ENCODE results near the gene ADGRG3. TPM values are rescaled to one million over a fixed set of nuclear protein-coding genes. Genes with fewer than 3 reads are reported as not detected.
A peak's percentile ranks its signal among the peaks of the same experiment; 100 is the strongest.

ADGRG3 gene
- total and polyA plus RNA-seq, 10 of the 15 experiments (the other 5 are each of a cell fraction or from before 2014, with no cell fraction given), result 0.10 to 0.11 (median 0.10) TPM; not detected in 7

DNA sequence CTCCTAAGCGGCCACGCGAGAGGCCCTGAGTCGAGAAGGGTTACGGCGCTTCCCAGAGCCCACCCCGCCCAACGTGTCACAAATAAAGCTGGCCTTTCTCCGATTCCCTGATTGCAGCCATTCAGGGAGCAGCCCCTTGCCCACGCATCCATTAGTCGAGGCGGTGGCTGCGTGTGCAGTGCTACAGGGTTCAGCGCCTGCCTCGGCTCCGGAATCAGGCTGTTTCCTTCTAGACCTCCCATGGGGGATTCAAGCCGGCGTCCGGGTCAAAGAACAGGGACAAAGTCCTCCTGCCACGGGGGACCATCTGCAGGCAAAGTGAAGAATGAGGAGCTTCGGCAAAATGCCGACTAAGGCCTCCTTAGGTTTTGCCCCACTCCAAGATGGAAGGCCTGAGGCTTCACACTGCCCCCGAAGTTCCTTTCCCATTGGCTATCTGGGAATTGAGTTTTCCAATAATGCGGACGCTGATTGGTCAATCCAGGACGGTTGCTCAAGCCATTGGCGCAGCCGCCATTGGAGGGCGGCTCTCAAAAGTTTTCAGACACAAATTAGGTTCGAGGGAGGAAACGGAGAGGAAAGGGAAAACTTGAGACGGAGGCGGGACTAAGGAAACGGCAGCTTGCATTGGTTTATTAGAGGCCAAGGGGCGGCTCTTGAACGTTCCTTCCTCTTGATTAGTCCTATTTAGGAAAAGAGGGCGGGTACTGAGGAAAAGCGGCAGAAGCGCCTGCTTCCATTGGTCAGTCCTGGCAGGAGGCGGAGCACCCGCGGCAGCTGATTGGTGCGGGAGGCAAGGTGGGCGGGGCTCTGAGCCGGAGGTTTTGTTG is 67.0 kb downstream of the ADGRG3 start (continued):
- no peak for TF ChIP-seq ZNF592 (IDR thresholded peaks at IDR 0.05)
- TF ChIP-seq RELB (IDR thresholded peaks at IDR 0.05; ENCODE audit: low read depth), result peak; percentile 39
- no peak for TF ChIP-seq KAT2A (conservative IDR thresholded peaks at IDR 0.05; ENCODE audit: control insufficient read depth, low read depth, low read length)
- TF ChIP-seq GATAD2B (conservative IDR thresholded peaks at IDR 0.05; ENCODE audit: low read depth), result no peak
- peak; percentile 46; the same call in 1 of the 2 replicates for TF ChIP-seq MTA2 (IDR thresholded peaks at IDR 0.05; ENCODE audit: low read depth)
- no peak for TF ChIP-seq SUZ12 (IDR thresholded peaks at IDR 0.05; ENCODE audit: unreplicated experiment)
- 0 out of 2 replicates have a peak, but pooled peaks have one; percentile 33 for TF ChIP-seq LARP7 (IDR thresholded peaks at IDR 0.05)
- TF ChIP-seq E2F8 (IDR thresholded peaks at IDR 0.05; ENCODE audit: low read depth, partially characterized antibody), result peak; percentile 76
- TF ChIP-seq IKZF2 (IDR thresholded peaks at IDR 0.05), result no peak
- TF ChIP-seq, protein P1, sequence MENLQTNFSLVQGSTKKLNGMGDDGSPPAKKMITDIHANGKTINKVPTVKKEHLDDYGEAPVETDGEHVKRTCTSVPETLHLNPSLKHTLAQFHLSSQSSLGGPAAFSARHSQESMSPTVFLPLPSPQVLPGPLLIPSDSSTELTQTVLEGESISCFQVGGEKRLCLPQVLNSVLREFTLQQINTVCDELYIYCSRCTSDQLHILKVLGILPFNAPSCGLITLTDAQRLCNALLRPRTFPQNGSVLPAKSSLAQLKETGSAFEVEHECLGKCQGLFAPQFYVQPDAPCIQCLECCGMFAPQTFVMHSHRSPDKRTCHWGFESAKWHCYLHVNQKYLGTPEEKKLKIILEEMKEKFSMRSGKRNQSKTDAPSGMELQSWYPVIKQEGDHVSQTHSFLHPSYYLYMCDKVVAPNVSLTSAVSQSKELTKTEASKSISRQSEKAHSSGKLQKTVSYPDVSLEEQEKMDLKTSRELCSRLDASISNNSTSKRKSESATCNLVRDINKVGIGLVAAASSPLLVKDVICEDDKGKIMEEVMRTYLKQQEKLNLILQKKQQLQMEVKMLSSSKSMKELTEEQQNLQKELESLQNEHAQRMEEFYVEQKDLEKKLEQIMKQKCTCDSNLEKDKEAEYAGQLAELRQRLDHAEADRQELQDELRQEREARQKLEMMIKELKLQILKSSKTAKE (IDR thresholded peaks at IDR 0.05; ENCODE audit: low read depth, poor library complexity, severe bottlenecking), result peak; percentile 98
- TF ChIP-seq, protein P2, sequence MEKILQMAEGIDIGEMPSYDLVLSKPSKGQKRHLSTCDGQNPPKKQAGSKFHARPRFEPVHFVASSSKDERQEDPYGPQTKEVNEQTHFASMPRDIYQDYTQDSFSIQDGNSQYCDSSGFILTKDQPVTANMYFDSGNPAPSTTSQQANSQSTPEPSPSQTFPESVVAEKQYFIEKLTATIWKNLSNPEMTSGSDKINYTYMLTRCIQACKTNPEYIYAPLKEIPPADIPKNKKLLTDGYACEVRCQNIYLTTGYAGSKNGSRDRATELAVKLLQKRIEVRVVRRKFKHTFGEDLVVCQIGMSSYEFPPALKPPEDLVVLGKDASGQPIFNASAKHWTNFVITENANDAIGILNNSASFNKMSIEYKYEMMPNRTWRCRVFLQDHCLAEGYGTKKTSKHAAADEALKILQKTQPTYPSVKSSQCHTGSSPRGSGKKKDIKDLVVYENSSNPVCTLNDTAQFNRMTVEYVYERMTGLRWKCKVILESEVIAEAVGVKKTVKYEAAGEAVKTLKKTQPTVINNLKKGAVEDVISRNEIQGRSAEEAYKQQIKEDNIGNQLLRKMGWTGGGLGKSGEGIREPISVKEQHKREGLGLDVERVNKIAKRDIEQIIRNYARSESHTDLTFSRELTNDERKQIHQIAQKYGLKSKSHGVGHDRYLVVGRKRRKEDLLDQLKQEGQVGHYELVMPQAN (conservative IDR thresholded peaks at IDR 0.05), result peak; percentile 37; the same call in 1 of the 2 replicates
- TF ChIP-seq NFYB (IDR thresholded peaks at IDR 0.05; ENCODE audit: insufficient read depth, low read depth, low read length), result peak; percentile 95
- TF ChIP-seq, protein P3, sequence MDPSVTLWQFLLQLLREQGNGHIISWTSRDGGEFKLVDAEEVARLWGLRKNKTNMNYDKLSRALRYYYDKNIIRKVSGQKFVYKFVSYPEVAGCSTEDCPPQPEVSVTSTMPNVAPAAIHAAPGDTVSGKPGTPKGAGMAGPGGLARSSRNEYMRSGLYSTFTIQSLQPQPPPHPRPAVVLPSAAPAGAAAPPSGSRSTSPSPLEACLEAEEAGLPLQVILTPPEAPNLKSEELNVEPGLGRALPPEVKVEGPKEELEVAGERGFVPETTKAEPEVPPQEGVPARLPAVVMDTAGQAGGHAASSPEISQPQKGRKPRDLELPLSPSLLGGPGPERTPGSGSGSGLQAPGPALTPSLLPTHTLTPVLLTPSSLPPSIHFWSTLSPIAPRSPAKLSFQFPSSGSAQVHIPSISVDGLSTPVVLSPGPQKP (IDR thresholded peaks at IDR 0.05; ENCODE audit: low read depth, low read length), result no peak; the same call in 1 of the 2 replicates
